ENCODE results near the gene KCND3.

Gene KCND3

GRCh38 chr1:111789666-111790316 lies 199.7 kb downstream of the KCND3 start:
- no peak overlapping the region for H3K4me3 Mint-ChIP-seq
- no peaks in the 10 kb centered on the region for H3K9me3 Mint-ChIP-seq
- no peaks in the 10 kb centered on the region for H3K36me3 Mint-ChIP-seq (ENCODE audit: low read depth)
- H3K27me3 Mint-ChIP-seq (ENCODE audit: low read depth), result peaks cover 43% of the 10 kb centered on the region
- no peaks in the 10 kb centered on the region for H3K4me1 Mint-ChIP-seq (ENCODE audit: low read depth)
- H3K27ac Mint-ChIP-seq, result no peak overlapping the region

DNA sequence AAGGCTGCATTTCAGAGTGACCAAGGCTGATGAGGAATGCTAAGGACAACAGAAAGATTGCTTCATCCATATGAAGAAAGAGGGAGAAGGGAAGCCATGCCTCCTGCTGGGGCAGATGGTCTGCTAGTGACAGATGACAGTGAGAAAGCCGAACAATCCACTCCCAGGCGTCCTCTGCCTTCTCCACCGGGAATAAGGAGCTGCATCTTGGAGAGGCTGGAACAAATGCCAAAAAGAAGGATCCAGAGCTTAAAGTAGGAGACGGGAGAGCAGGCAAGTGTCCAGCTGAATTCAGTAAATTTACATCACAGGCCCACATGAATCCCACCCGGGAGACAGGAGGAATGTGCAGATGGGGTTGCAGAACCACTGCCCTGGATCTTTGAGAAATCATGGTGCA lies 200.3 kb downstream of the KCND3 start:
- H3K27ac Mint-ChIP-seq, result no peak overlapping the region
- no peak overlapping the region for H3K4me3 Mint-ChIP-seq
- no peaks in the 10 kb centered on the region for H3K36me3 Mint-ChIP-seq (ENCODE audit: low read depth)
- H3K9me3 Mint-ChIP-seq, result no peaks in the 10 kb centered on the region
- no peaks in the 10 kb centered on the region for H3K4me1 Mint-ChIP-seq (ENCODE audit: low read depth)
- H3K27me3 Mint-ChIP-seq (ENCODE audit: low read depth), result peaks cover 46% of the 10 kb centered on the region

GRCh38 chr1:111786669-111787207 lies 202.7 kb downstream of the KCND3 start:
- H3K9me3 Mint-ChIP-seq, result no peaks in the 10 kb centered on the region
- H3K36me3 Mint-ChIP-seq (ENCODE audit: low read depth), result no peaks in the 10 kb centered on the region
- H3K27me3 Mint-ChIP-seq (ENCODE audit: low read depth), result peaks cover 35% of the 10 kb centered on the region
- no peak overlapping the region for H3K4me3 Mint-ChIP-seq
- no peaks in the 10 kb centered on the region for H3K4me1 Mint-ChIP-seq (ENCODE audit: low read depth)
- no peak overlapping the region for H3K27ac Mint-ChIP-seq

- Mint-ChIP-seq H3K27ac (no peak overlapping the region), H3K4me3 (no peak overlapping the region), H3K27me3 (ENCODE audit: low read depth) (peaks cover 23% of the 10 kb centered on the region), H3K4me1 (ENCODE audit: low read depth) (no peaks in the 10 kb centered on the region), H3K36me3 (ENCODE audit: low read depth) (no peaks in the 10 kb centered on the region), H3K9me3 (no peaks in the 10 kb centered on the region)
These were observed 205.1 kb downstream of the KCND3 start for GRCh38 chr1:111784273-111784901.

GRCh38 chr1:111779546-111779945 lies 209.9 kb downstream of the KCND3 start:
- Mint-ChIP-seq H3K4me1 (ENCODE audit: low read depth) (no peaks in the 10 kb centered on the region), H3K9me3 (no peaks in the 10 kb centered on the region), H3K36me3 (ENCODE audit: low read depth) (no peaks in the 10 kb centered on the region), H3K4me3 (no peak overlapping the region), H3K27ac (no peak overlapping the region), H3K27me3 (ENCODE audit: low read depth) (peaks cover 7% of the 10 kb centered on the region)

DNA sequence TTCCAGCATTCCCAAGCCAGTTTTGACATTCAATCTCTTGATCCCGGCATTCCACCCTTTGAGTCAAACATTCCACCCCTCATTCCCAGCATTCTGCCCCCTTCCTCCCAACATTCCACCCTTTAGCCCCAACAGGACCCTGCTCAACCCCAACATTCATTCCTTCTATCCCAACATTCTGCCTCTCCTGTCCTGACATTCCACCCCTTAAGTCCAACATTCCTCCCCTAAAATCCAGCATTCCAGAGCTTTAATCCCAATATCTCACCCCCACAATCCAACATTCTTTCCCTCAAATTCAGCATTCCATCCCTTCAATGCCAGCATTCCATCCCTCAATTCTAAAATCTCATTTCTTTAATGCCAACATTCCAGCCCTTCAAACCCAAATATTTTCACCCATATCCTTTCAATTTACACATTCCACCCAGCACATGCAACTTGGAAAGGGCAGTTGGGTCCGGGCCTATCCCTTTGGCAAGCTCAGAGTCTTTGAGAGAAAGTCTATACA lies 210.9 kb downstream of the KCND3 start:
- H3K27me3 Mint-ChIP-seq (ENCODE audit: low read depth), result peaks cover 4% of the 10 kb centered on the region
- no peaks in the 10 kb centered on the region for H3K9me3 Mint-ChIP-seq
- H3K27ac Mint-ChIP-seq, result no peak overlapping the region
- no peak overlapping the region for H3K4me3 Mint-ChIP-seq
- H3K36me3 Mint-ChIP-seq (ENCODE audit: low read depth), result no peaks in the 10 kb centered on the region
- no peaks in the 10 kb centered on the region for H3K4me1 Mint-ChIP-seq (ENCODE audit: low read depth)

DNA sequence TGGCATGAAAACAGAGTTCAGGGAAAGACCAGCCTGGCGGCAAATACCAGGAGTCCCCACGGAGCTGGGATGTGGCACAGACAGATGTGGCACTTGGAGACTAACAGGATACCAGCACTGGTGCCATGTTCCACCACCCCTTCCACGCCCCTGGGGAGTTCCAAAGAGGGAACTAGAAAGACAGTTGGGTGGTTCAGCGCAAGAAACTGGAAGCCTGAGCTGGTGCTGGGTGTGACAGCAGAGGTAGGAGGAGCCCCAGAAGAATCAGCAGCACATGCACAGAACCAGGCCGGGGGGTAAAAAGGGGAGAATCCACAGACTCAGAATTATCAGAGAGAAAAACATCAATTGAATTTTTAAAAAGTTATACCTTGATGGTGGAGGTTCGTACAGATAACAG lies 211.4 kb downstream of the KCND3 start:
- no peaks in the 10 kb centered on the region for H3K36me3 Mint-ChIP-seq (ENCODE audit: low read depth)
- H3K27ac Mint-ChIP-seq, result no peak overlapping the region
- no peaks in the 10 kb centered on the region for H3K27me3 Mint-ChIP-seq (ENCODE audit: low read depth)
- no peaks in the 10 kb centered on the region for H3K9me3 Mint-ChIP-seq
- H3K4me3 Mint-ChIP-seq, result no peak overlapping the region
- no peaks in the 10 kb centered on the region for H3K4me1 Mint-ChIP-seq (ENCODE audit: low read depth)

- Mint-ChIP-seq H3K27me3 (ENCODE audit: low read depth) (no peaks in the 10 kb centered on the region), H3K4me1 (ENCODE audit: low read depth) (no peaks in the 10 kb centered on the region), H3K27ac (no peak overlapping the region), H3K9me3 (no peaks in the 10 kb centered on the region), H3K36me3 (ENCODE audit: low read depth) (no peaks in the 10 kb centered on the region), H3K4me3 (no peak overlapping the region)
These were observed 212.2 kb downstream of the KCND3 start for GRCh38 chr1:111777301-111777700.

DNA sequence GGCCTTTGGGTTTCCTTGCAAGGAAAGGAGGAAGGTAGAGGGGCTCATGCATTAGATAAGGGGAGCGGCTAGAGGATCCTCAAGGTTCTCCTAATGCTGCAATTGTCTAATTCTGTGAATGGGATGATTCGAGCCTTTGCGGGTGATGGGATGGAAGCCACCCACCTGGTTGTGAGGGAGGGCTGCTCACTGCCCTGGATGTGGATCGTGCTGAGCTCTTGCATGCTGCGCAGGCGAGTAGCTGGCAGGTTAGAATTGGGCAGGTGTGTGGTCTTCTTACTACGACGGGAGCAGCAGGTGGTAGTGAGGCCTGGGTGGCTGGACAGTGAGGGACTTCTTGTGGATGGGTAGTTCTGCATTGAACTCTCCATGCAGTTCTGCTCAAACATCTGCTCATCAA lies 212.6 kb downstream of the KCND3 start:
- H3K4me3 Mint-ChIP-seq, result no peak overlapping the region
- H3K27me3 Mint-ChIP-seq (ENCODE audit: low read depth), result no peaks in the 10 kb centered on the region
- H3K27ac Mint-ChIP-seq, result no peak overlapping the region
- H3K4me1 Mint-ChIP-seq (ENCODE audit: low read depth), result no peaks in the 10 kb centered on the region
- no peaks in the 10 kb centered on the region for H3K36me3 Mint-ChIP-seq (ENCODE audit: low read depth)
- no peaks in the 10 kb centered on the region for H3K9me3 Mint-ChIP-seq

DNA sequence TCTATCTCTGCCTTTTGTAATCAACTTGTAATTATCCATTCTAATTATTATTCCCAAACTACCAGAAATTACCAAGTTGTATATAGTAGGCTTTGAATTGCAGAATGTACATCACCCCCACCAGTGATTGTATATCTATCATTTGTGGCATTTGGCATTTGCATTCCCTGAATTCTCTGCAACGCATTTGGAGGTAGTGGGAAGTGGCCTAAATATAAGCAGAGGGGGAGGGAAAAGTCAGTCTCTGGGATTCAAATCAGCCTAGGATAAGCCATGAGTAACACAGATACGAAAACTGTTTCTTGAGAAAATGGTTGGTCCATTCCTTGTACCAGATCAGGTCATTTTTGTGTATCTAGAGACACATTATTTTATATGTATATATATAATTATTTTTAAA lies 213.1 kb downstream of the KCND3 start:
- no peaks in the 10 kb centered on the region for H3K9me3 Mint-ChIP-seq
- H3K4me3 Mint-ChIP-seq, result no peak overlapping the region
- H3K27me3 Mint-ChIP-seq (ENCODE audit: low read depth), result no peaks in the 10 kb centered on the region
- H3K27ac Mint-ChIP-seq, result no peak overlapping the region
- no peaks in the 10 kb centered on the region for H3K36me3 Mint-ChIP-seq (ENCODE audit: low read depth)
- H3K4me1 Mint-ChIP-seq (ENCODE audit: low read depth), result no peaks in the 10 kb centered on the region

GRCh38 chr1:111775966-111776365 lies 213.5 kb downstream of the KCND3 start:
- Mint-ChIP-seq H3K9me3 (no peaks in the 10 kb centered on the region), H3K36me3 (ENCODE audit: low read depth) (no peaks in the 10 kb centered on the region), H3K27me3 (ENCODE audit: low read depth) (no peaks in the 10 kb centered on the region), H3K4me1 (ENCODE audit: low read depth) (no peaks in the 10 kb centered on the region), H3K27ac (no peak overlapping the region), H3K4me3 (no peak overlapping the region)

- H3K4me3 Mint-ChIP-seq, result no peak overlapping the region
- H3K27ac Mint-ChIP-seq, result no peak overlapping the region
- peaks cover 21% of the 10 kb centered on the region for H3K36me3 Mint-ChIP-seq (ENCODE audit: low read depth)
- no peaks in the 10 kb centered on the region for H3K9me3 Mint-ChIP-seq
- peaks cover 3% of the 10 kb centered on the region for H3K4me1 Mint-ChIP-seq (ENCODE audit: low read depth)
- H3K27me3 Mint-ChIP-seq (ENCODE audit: low read depth), result no peaks in the 10 kb centered on the region
These were observed 218.6 kb downstream of the KCND3 start for GRCh38 chr1:111770916-111771315.

DNA sequence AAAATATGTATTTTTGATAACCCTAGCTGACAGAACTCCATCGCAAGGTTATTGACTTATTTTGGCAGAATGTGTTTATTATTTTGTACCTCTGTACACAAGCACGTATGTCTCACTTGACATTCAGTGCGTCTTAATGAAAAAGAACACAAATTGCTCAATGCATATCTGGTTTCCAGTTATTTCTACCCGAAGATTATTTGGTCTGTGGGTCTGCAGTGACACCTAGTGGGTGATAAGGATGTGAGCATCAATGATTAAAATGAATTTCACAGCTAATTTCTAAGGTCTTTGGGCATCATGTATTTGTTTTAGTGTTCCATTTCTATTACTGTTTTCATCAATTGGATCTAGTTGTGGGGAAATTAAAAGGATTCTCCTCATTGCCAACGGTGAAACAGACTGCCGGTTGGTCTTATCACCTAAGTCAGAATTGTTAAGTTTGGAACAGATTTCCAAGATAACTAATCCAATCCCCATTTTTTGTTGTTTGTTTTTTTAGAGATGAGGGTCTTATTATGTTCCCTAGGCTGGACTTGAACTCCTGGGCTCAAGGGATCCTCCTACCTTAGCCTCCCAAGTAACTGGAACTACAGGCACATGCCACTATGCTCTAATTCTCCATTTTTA lies 219.8 kb downstream of the KCND3 start:
- Mint-ChIP-seq H3K4me3 (no peak overlapping the region), H3K4me1 (ENCODE audit: low read depth) (peaks cover 3% of the 10 kb centered on the region), H3K27me3 (ENCODE audit: low read depth) (no peaks in the 10 kb centered on the region), H3K9me3 (no peaks in the 10 kb centered on the region), H3K27ac (no peak overlapping the region), H3K36me3 (ENCODE audit: low read depth) (peaks cover 30% of the 10 kb centered on the region)

GRCh38 chr1:111768625-111769024 lies 220.8 kb downstream of the KCND3 start:
- Mint-ChIP-seq H3K4me1 (ENCODE audit: low read depth) (peaks cover 3% of the 10 kb centered on the region), H3K27ac (no peak overlapping the region), H3K36me3 (ENCODE audit: low read depth) (peaks cover 33% of the 10 kb centered on the region), H3K27me3 (ENCODE audit: low read depth) (no peaks in the 10 kb centered on the region), H3K9me3 (no peaks in the 10 kb centered on the region), H3K4me3 (no peak overlapping the region)

- Mint-ChIP-seq H3K36me3 (ENCODE audit: low read depth) (peaks cover 34% of the 10 kb centered on the region), H3K27ac (no peak overlapping the region), H3K27me3 (ENCODE audit: low read depth) (no peaks in the 10 kb centered on the region), H3K4me1 (ENCODE audit: low read depth) (peaks cover 3% of the 10 kb centered on the region), H3K9me3 (no peaks in the 10 kb centered on the region), H3K4me3 (no peak overlapping the region)
These were observed 221.4 kb downstream of the KCND3 start for GRCh38 chr1:111768023-111768422.
